ENCODE measurements around the gene TBL1X.

The TBL1X gene

DNA sequence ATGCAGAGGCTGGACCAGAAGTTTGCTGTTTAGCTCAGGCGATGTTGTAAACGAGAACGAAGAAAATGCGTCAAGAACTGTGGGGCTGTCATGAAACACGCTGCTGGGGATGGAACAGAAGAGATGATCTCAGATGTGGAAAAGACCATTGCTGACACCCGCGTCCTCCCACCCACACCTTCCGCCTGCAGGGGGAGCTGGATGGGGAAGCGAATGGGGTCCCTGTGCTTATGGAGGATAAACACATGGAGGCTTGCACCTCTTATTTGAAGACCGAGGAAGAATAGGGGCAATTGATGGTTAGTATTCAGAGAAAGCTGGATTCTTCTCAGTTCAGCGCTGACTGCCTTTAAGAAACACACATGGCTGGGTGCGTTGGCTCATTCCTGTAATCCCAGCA lies 236.9 kb downstream of the TBL1X start:
- TF ChIP-seq, protein P1, sequence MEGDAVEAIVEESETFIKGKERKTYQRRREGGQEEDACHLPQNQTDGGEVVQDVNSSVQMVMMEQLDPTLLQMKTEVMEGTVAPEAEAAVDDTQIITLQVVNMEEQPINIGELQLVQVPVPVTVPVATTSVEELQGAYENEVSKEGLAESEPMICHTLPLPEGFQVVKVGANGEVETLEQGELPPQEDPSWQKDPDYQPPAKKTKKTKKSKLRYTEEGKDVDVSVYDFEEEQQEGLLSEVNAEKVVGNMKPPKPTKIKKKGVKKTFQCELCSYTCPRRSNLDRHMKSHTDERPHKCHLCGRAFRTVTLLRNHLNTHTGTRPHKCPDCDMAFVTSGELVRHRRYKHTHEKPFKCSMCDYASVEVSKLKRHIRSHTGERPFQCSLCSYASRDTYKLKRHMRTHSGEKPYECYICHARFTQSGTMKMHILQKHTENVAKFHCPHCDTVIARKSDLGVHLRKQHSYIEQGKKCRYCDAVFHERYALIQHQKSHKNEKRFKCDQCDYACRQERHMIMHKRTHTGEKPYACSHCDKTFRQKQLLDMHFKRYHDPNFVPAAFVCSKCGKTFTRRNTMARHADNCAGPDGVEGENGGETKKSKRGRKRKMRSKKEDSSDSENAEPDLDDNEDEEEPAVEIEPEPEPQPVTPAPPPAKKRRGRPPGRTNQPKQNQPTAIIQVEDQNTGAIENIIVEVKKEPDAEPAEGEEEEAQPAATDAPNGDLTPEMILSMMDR (conservative IDR thresholded peaks at IDR 0.05; ENCODE audit: low read length) = no peak
- DNase-seq (ENCODE audit: low read depth) = no peak
- no peak overlapping the region for H3K4me3 ChIP-seq (ENCODE audit: low read length)

DNA sequence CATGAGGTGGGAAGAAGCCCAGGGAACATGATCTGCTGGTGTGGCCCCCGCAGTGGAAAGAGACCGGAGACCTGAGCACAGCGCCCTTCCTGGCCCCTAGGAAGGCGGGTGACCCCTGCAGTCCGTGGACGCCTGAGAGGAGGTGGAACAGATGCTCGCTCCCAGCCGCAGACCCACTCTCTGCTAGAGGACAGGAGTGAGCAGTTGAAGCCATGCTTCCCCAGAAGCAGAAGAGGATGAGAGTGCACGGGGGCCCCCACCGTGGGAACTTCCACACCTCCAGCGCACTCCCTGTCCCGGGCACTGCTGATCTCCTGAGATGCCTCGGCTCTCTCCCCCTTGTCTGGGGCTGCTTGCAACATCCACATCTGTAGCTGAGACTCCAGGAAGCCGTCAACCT lies 238.5 kb downstream of the TBL1X start:
- no peak overlapping the region for H3K4me3 ChIP-seq (ENCODE audit: low read length)
- no peak for DNase-seq (ENCODE audit: low read depth)
- TF ChIP-seq, protein P1 (conservative IDR thresholded peaks at IDR 0.05; ENCODE audit: low read length) = no peak

DNA sequence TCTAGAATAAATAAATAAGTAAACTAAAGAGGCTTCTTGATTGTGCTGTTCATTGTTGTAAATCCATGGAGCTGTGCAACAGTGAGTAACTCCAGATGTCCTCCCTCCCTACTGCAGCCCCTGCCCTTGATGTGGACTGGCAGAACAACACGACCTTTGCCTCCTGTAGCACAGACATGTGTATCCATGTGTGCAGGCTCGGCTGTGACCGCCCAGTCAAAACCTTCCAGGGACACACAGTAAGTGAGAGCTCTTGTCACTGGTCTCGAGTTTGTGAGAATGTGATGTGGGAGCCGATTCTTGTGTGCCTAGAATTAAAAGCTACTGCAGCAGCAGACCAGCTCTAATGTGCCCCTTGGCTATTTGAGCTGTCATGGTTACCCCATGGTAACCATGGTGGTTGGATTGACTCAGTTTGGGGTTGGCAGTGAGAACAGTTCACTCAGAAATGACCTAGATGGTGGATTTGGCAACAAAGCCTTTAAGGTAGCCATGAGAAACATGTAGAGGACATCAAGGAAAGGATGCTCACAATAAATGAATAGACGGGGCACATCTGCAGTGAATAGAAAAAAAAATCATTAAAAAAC lies 240.1 kb downstream of the TBL1X start:
- H3K4me3 ChIP-seq (ENCODE audit: low read length) = no peak overlapping the region
- TF ChIP-seq, protein P1 (conservative IDR thresholded peaks at IDR 0.05; ENCODE audit: low read length) = no peak
- no peak for DNase-seq (ENCODE audit: low read depth)

DNA sequence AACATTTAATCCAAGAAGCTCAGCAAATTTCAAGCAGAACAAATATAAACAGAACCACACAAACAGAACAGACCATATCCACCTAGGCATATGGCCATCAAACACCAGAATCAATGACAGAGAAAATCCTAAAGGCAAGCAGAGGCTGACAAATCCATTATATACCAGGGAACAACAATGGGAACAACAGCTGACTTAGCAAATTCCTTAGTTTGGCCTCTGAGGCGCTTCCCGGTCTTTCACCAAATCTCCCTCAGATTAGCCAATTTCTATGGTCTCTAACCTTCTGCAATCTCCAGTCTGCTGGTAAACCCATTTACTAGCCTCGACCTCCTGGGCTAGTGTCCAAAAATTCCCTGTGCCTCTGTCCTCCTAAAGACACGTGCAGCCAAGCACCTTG lies 241.6 kb downstream of the TBL1X start:
- DNase-seq (ENCODE audit: low read depth) = no peak

DNA sequence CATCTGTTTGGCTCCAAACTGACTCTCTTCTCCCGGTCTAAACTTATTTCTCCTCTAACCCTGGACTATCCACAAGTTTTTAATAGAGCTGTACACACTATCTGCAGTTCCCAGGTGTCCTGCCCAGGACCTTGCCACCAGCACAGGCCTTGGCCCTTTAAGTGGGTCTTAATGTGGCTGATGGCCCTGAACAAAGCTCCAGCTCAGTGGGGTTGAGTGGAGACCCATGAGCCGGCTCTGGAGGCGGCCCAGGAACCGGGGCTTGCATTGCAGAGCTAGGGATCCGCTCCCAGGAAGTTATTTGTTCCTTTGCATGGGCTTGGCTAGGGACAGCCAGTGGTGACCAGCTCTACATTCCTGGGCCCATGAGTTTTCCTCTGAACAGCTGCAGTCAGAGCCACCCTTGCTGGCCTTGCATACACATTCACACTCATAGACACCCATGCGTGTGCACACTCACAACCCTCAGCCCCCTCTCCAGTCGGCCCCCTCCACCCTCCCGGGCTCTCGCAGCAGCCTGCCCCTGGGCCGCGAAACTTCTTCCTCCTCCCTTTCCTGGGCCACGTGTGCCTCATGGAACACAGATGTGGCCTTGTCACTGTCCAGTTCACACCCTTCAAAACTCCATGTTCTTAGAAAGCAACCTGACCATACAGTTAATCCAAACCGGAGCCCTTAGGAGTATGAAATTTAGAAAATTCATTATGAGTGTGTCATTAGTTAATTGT lies 242.6 kb downstream of the TBL1X start:
- DNase-seq (ENCODE audit: low read depth) = peak; percentile 4

More for the DNA sequence above, 241.6 kb downstream of the TBL1X start:
- TF ChIP-seq, protein P1 (conservative IDR thresholded peaks at IDR 0.05; ENCODE audit: low read length) = no peak
- no peak overlapping the region for H3K4me3 ChIP-seq (ENCODE audit: low read length)

DNA sequence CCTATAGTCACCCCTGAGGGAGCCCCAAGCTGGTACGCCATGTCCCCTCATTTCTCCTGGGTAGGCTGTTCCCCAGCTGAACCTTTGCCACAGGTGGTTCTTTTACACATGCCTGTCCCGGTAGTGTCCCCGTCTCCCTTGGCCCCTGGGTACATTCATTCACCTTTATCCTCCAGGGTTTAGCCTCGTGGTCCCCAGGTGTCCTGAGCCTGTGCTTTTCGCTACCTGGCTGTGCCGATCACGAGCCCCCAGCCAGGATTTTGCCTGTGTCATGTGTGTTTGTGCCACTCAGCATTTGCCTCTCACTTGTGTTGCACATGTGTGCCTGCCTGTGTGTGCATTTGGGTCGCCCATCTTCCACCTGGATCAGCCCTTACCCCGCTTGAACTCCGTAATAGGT lies 243.2 kb downstream of the TBL1X start:
- TF ChIP-seq, protein P1 (conservative IDR thresholded peaks at IDR 0.05; ENCODE audit: low read length) = no peak
- H3K4me3 ChIP-seq (ENCODE audit: low read length) = no peak overlapping the region
- DNase-seq (ENCODE audit: low read depth) = no peak

More for the DNA sequence above, 242.6 kb downstream of the TBL1X start:
- H3K4me3 ChIP-seq (ENCODE audit: low read length) = no peak overlapping the region
- TF ChIP-seq, protein P1 (conservative IDR thresholded peaks at IDR 0.05; ENCODE audit: low read length) = no peak
